DMS114 treated with DMSO at 0.1 percent for 48 hours (cell line): ENCODE measurements around the gene TSC22D3.
"Not testable (repeated sequence)": the region's sequence is repeated elsewhere in the genome, so short reads cannot be mapped to it uniquely, and the experiment has no call there.

Experiments
- DNase-seq: peaks from one replicate; lab custom pipeline; 2025; ENCODE audit not compliant: unreplicated experiment; lab: John Stamatoyannopoulos, UW

The TSC22D3 gene

GRCh38 chrX:107775734-107776511 is at the start of gene TSC22D3:
TSS of gene TSC22D3 (minus strand) at chrX:107775787. CDS start at chrX:107775419, 368 bp downstream.
- DNase-seq: no peak

- no peak for DNase-seq
These were observed 47.9 kb upstream of the TSC22D3 start for GRCh38 chrX:107823456-107823855.

- DNase-seq: no peak
These were observed 47.5 kb upstream of the TSC22D3 start for GRCh38 chrX:107823042-107823441.

- DNase-seq: no peak
These were observed 43.4 kb upstream of the TSC22D3 start for GRCh38 chrX:107818900-107819521.

GRCh38 chrX:107810053-107810452 is 34.5 kb upstream of the TSC22D3 start:
- DNase-seq: not testable (repeated sequence)

- DNase-seq: no peak
These were observed 29.6 kb upstream of the TSC22D3 start for GRCh38 chrX:107805179-107805578.

- no peak for DNase-seq
These were observed 28.8 kb upstream of the TSC22D3 start for GRCh38 chrX:107804427-107804826.

- no peak for DNase-seq
These were observed 12.2 kb upstream of the TSC22D3 start for GRCh38 chrX:107787827-107788226.

GRCh38 chrX:107780525-107780924 is 4.9 kb upstream of the TSC22D3 start:
- DNase-seq: no peak

- no peak for DNase-seq
These were observed 1.9 kb upstream of the TSC22D3 start, which contains the start of gene NCBP2L for GRCh38 chrX:107777536-107777832. TSS of gene NCBP2L (plus strand) at chrX:107777733. CDS start at chrX:107794221, 16,488 bp downstream.

- DNase-seq: peak; percentile 91
These were observed 1.3 kb upstream of the TSC22D3 start for GRCh38 chrX:107776649-107777535.

- DNase-seq: no peak
These were observed 420 bp downstream of the TSC22D3 start for GRCh38 chrX:107775000-107775733.

- DNase-seq: no peak
These were observed 1.6 kb downstream of the TSC22D3 start for GRCh38 chrX:107773906-107774435.

- DNase-seq: no peak
These were observed 2.4 kb downstream of the TSC22D3 start for GRCh38 chrX:107773206-107773605.

- no peak for DNase-seq
These were observed 5.8 kb downstream of the TSC22D3 start for GRCh38 chrX:107769581-107770317.

- no peak for DNase-seq
These were observed 7.5 kb downstream of the TSC22D3 start for GRCh38 chrX:107768051-107768450.

- DNase-seq: no peak
These were observed 9.0 kb downstream of the TSC22D3 start for GRCh38 chrX:107766470-107767150.

- DNase-seq: no peak
These were observed 10.6 kb downstream of the TSC22D3 start for GRCh38 chrX:107764845-107765608.

- DNase-seq: no peak
These were observed 11.9 kb downstream of the TSC22D3 start for GRCh38 chrX:107763647-107764046.
